Kidney capillary endothelial cell (primary cell): Measurements from ENCODE around the gene TRPM6.
"Not testable (repeated sequence)": the region's sequence is repeated elsewhere in the genome, so short reads cannot be mapped to it uniquely, and the experiment has no call there.

Source experiments
- DNase-seq: peaks from one replicate; pipeline ENCODE4 v3.0.0-alpha.2; 2018; ENCODE audit warnings: low spot score

The TRPM6 gene

GRCh38 chr9:74856989-74857388 lies 30.7 kb downstream of the TRPM6 start:
- DNase-seq: no peak

GRCh38 chr9:74855072-74855471 lies 32.6 kb downstream of the TRPM6 start:
- no peak for DNase-seq

GRCh38 chr9:74853024-74853423 lies 34.7 kb downstream of the TRPM6 start:
- not testable (repeated sequence) for DNase-seq

- DNase-seq: no peak
Measured at GRCh38 chr9:74848153-74848525, 39.6 kb downstream of the TRPM6 start.

GRCh38 chr9:74847478-74848152 lies 40.1 kb downstream of the TRPM6 start:
- DNase-seq: no peak

GRCh38 chr9:74846766-74847165 lies 41.0 kb downstream of the TRPM6 start:
- no peak for DNase-seq

- no peak for DNase-seq
Measured at GRCh38 chr9:74838351-74838750, 49.4 kb downstream of the TRPM6 start.

GRCh38 chr9:74824654-74825053 lies 63.1 kb downstream of the TRPM6 start:
- DNase-seq: no peak

GRCh38 chr9:74821636-74822035 lies 66.1 kb downstream of the TRPM6 start:
- DNase-seq: no peak

GRCh38 chr9:74817816-74818215 lies 69.9 kb downstream of the TRPM6 start:
- DNase-seq: no peak

- no peak for DNase-seq
Measured at GRCh38 chr9:74817281-74817810, 70.4 kb downstream of the TRPM6 start.

- DNase-seq: no peak
Measured at GRCh38 chr9:74810200-74810599, 77.5 kb downstream of the TRPM6 start.

- DNase-seq: no peak
Measured at GRCh38 chr9:74804018-74804385, 83.7 kb downstream of the TRPM6 start.

- no peak for DNase-seq
Measured at GRCh38 chr9:74803376-74804017, 84.2 kb downstream of the TRPM6 start.

- no peak for DNase-seq
Measured at GRCh38 chr9:74800226-74800625, 87.5 kb downstream of the TRPM6 start.

GRCh38 chr9:74795803-74796202 lies 91.9 kb downstream of the TRPM6 start:
- DNase-seq: no peak

GRCh38 chr9:74795081-74795480 lies 92.6 kb downstream of the TRPM6 start:
- no peak for DNase-seq

- no peak for DNase-seq
Measured at GRCh38 chr9:74784506-74784905, 103.2 kb downstream of the TRPM6 start.

GRCh38 chr9:74783408-74783807 lies 104.3 kb downstream of the TRPM6 start:
- DNase-seq: no peak

- DNase-seq: peak; percentile 51
Measured at GRCh38 chr9:74777136-74777879, 110.4 kb downstream of the TRPM6 start.

- no peak for DNase-seq
Measured at GRCh38 chr9:74775396-74775795, 112.3 kb downstream of the TRPM6 start.

GRCh38 chr9:74773886-74774479 lies 113.7 kb downstream of the TRPM6 start:
- DNase-seq: peak; percentile 57

- no peak for DNase-seq
Measured at GRCh38 chr9:74772121-74772520, 115.6 kb downstream of the TRPM6 start.
